CD14-positive monocyte (primary cell): ENCODE measurements around the gene CCDC93. TPM values are rescaled to one million over a fixed set of nuclear protein-coding genes. Genes with fewer than 3 reads are reported as not detected.

Experiments
- DNase-seq, 3 donors: peaks; one replicate each; pipeline ENCODE4 v3.0.0-alpha.2; 2011 to 2022
- H2AFZ ChIP-seq: 2 replicates; pipeline ENCODE4 v1.6.0; 2012; ENCODE audit warnings: mild to moderate bottlenecking, low read depth, low read length, inconsistent platforms; ENCODE audit not compliant: insufficient read depth, poor library complexity, severe bottlenecking
- H3K27ac ChIP-seq, 2 donors: 1 replicate in 1 of 2; 2 replicates in 1 of 2; pipeline ENCODE4 v1.5.1; 2012 to 2013; ENCODE audit warnings: low read length in 2 of 2, control low read depth in 1 of 2, inconsistent platforms in 1 of 2, low read depth in 1 of 2, mild to moderate bottlenecking in 1 of 2
- H3K27me3 ChIP-seq, 2 donors: one replicate each; pipeline versions ENCODE4 v1.6.0 to v1.6.1; 2011 to 2013; ENCODE audit warnings: low read length in 2 of 2; ENCODE audit not compliant: control insufficient read depth in 2 of 2, insufficient read depth in 2 of 2
- H3K36me3 ChIP-seq, 2 donors: replicated peaks in 1 of 2; 1 replicate in 1 of 2; 2 replicates in 1 of 2; pipeline versions ENCODE4 v1.5.1 to v1.6.1; 2012 to 2013; ENCODE audit warnings: low read length in 2 of 2, control low read depth in 1 of 2, inconsistent platforms in 1 of 2, mild to moderate bottlenecking in 1 of 2; ENCODE audit not compliant: insufficient read depth in 2 of 2, control insufficient read depth in 1 of 2
- H3K4me1 ChIP-seq, 2 donors: 1 replicate in 1 of 2; 2 replicates in 1 of 2; pipeline versions ENCODE4 v1.5.1 to v1.6.1; 2012 to 2013; ENCODE audit warnings: low read length in 2 of 2, control low read depth in 1 of 2, inconsistent platforms in 1 of 2, mild to moderate bottlenecking in 1 of 2, moderate library complexity in 1 of 2; ENCODE audit not compliant: insufficient read depth in 2 of 2, control insufficient read depth in 1 of 2
- H3K4me2 ChIP-seq: replicated peaks from 2 replicates; pipeline ENCODE3; 2012; ENCODE audit warnings: low read length, moderate library complexity, mild to moderate bottlenecking; ENCODE audit not compliant: poor library complexity, severe bottlenecking; ENCODE audit errors: extremely low read depth
- H3K4me3 ChIP-seq, 3 experiments: fragments of 200-600 bp in 1 of 3; sonication (generic) in 1 of 3; replicated peaks in 1 of 3; 1 replicate in 2 of 3; 2 replicates in 1 of 3; pipeline ENCODE4 v1.5.1; 2011 to 2013; ENCODE audit warnings: low read length in 3 of 3, mild to moderate bottlenecking in 3 of 3, control low read depth in 2 of 3, low read depth in 2 of 3, inconsistent platforms in 1 of 3, moderate library complexity in 1 of 3
- H3K79me2 ChIP-seq: 2 replicates; pipeline ENCODE4 v1.6.0; 2012; ENCODE audit warnings: mild to moderate bottlenecking, control low read depth, inconsistent platforms, low read length, moderate library complexity; ENCODE audit not compliant: insufficient read depth
- H3K9ac ChIP-seq: 2 replicates; pipeline ENCODE4 v1.6.0; 2017; ENCODE audit warnings: low read length, mild to moderate bottlenecking; ENCODE audit not compliant: insufficient read depth, poor library complexity, severe bottlenecking
- H3K9me3 ChIP-seq, 2 donors: replicated peaks in 1 of 2; 1 replicate in 1 of 2; 2 replicates in 1 of 2; pipeline versions ENCODE4 v1.5.1 to v1.6.1; 2012 to 2013; ENCODE audit warnings: low read length in 2 of 2, control low read depth in 1 of 2; ENCODE audit not compliant: control insufficient read depth in 1 of 2, insufficient read depth in 1 of 2
- H4K20me1 ChIP-seq: 2 replicates; pipeline ENCODE4 v1.6.0; 2012; ENCODE audit warnings: mild to moderate bottlenecking, low read length, control low read depth, moderate library complexity; ENCODE audit not compliant: insufficient read depth
- H3K27ac Mint-ChIP-seq, 7 donors: one replicate each; pipeline ENCODE4 v1.8.0; 2020; ENCODE audit warnings: mild to moderate bottlenecking in 7 of 7, mixed read lengths in 7 of 7, moderate library complexity in 6 of 7, inconsistent platforms in 2 of 7
- H3K27me3 Mint-ChIP-seq, 3 donors: one replicate each; pipeline ENCODE4 v1.8.0; 2021 to 2022; ENCODE audit warnings: low read depth in 3 of 3, mild to moderate bottlenecking in 3 of 3, mixed read lengths in 3 of 3, moderate library complexity in 3 of 3, inconsistent platforms in 1 of 3
- H3K36me3 Mint-ChIP-seq, 2 donors: one replicate each; pipeline ENCODE4 v1.8.0; 2020; ENCODE audit warnings: mixed read lengths in 2 of 2, inconsistent platforms in 1 of 2, mild to moderate bottlenecking in 1 of 2
- H3K4me1 Mint-ChIP-seq: one replicate; pipeline ENCODE4 v1.8.0; 2020; ENCODE audit warnings: mild to moderate bottlenecking, mixed read lengths
- H3K4me3 Mint-ChIP-seq, 2 donors: one replicate each; pipeline ENCODE4 v1.8.0; 2020; ENCODE audit warnings: mild to moderate bottlenecking in 2 of 2, mixed read lengths in 2 of 2, moderate library complexity in 1 of 2
- H3K9me3 Mint-ChIP-seq, 7 donors: one replicate each; pipeline ENCODE4 v1.8.0; 2020 to 2022; ENCODE audit warnings: mixed read lengths in 7 of 7, mild to moderate bottlenecking in 6 of 7, moderate library complexity in 6 of 7, inconsistent platforms in 2 of 7
- intact Hi-C, 2 donors: fragments of 100-400 bp; cut with micrococcal nuclease; formaldehyde crosslinking; loops; one replicate each; pipeline versions ENCODE4 v1.15.0 to v1.15.1; 2023
- polyA plus RNA-seq, 3 donors: library from polyadenylated mRNA; depleted of rRNA in 1 of 3; unstranded in 2 of 3; stranded (reverse) in 1 of 3; fragments of 300-500 nt in 2 of 3; fragments of >200 nt in 1 of 3; fragmentation: Illumina TruSeq in 2 of 3; gene quantifications; 1 replicate in 2 of 3; 2 replicates in 1 of 3; pipeline ENCODE4 v1.2.3, GENCODE V29; 2012 to 2021
- TF ChIP-seq, protein P1 (sequence below): fragments of 200-600 bp; IDR thresholded peaks from one replicate; pipeline ENCODE4 v1.8.0; 2022; ENCODE audit warnings: antibody characterized with exemption, mild to moderate bottlenecking

CCDC93 gene
- polyA plus RNA-seq, 3 donors = 2.5 to 20.7 (median 5.8) TPM

DNA sequence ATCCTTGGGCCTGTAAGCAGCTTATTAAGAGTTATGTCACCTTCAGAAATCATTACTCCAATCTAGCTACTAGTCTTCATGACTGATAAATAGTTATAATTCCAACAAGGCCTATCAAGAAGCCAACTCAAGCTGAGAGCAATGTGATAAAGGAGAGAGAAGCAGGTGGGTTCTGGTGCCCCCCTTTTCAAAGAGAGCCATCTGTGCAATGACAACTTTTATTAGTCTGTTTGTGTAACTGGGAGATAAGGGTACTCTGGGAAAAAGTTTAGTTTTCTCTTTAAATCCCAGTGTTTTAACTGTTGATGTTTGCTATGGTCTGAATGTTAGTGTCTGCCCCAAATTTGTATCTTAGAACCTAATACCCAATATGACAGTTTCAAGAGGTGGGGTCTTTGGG, 60.6 kb downstream of the CCDC93 start:
- intact Hi-C loops = no loop called here
- no peak overlapping the region for H3K4me3 Mint-ChIP-seq
- no peaks in the 10 kb centered on the region for H3K9me3 Mint-ChIP-seq

DNA sequence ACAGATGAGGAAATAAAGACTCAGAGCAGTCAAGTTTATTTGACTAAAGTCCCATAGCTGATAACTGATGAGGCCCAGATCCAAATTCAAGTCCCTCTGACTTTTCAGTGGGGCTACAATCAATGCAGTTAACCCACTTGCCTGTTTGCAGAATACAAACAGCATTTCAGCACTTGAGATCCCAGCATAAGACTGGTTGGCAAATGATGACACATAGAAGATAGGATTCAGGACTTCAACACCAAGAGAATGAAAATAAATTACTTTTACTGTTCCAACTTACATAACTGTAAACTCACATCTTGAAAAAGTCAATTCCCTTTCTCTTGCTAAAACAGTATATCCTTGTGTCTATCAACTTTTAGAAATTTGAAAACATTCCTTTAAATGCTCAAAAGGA, 61.2 kb downstream of the CCDC93 start:
- DNase-seq = no peak
- no peak overlapping the region for H2AFZ ChIP-seq
- H3K9ac ChIP-seq = no peak overlapping the region
- intact Hi-C loops = no loop called here
- TF ChIP-seq, protein P1, sequence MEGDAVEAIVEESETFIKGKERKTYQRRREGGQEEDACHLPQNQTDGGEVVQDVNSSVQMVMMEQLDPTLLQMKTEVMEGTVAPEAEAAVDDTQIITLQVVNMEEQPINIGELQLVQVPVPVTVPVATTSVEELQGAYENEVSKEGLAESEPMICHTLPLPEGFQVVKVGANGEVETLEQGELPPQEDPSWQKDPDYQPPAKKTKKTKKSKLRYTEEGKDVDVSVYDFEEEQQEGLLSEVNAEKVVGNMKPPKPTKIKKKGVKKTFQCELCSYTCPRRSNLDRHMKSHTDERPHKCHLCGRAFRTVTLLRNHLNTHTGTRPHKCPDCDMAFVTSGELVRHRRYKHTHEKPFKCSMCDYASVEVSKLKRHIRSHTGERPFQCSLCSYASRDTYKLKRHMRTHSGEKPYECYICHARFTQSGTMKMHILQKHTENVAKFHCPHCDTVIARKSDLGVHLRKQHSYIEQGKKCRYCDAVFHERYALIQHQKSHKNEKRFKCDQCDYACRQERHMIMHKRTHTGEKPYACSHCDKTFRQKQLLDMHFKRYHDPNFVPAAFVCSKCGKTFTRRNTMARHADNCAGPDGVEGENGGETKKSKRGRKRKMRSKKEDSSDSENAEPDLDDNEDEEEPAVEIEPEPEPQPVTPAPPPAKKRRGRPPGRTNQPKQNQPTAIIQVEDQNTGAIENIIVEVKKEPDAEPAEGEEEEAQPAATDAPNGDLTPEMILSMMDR = no peak
- Mint-ChIP-seq H3K36me3 (peaks cover 93 to 94% of the 10 kb centered on the region in 2 donors), H3K4me3 (no peak overlapping the region), H3K9me3 (no peaks in the 10 kb centered on the region), H3K27me3 (peaks cover 0 to 2% (median 0%) of the 10 kb centered on the region in 3 donors), H3K27ac (no peak overlapping the region), H3K4me1 (no peaks in the 10 kb centered on the region)
- H3K36me3 ChIP-seq = peaks cover 98 to 100% of the 10 kb centered on the region in 2 donors
- no peaks in the 10 kb centered on the region for H3K4me1 ChIP-seq
- H3K79me2 ChIP-seq = no peaks in the 10 kb centered on the region
- no peak overlapping the region for H3K4me3 ChIP-seq
- H3K4me2 ChIP-seq = no peak overlapping the region
- no peaks in the 10 kb centered on the region for H3K27me3 ChIP-seq
- peaks cover 6% of the 10 kb centered on the region for H4K20me1 ChIP-seq
- no peak overlapping the region for H3K27ac ChIP-seq
- H3K9me3 ChIP-seq = no peaks in the 10 kb centered on the region

More for the DNA sequence above, 60.6 kb downstream of the CCDC93 start:
- Histone ChIP-seq H3K27ac (no peak overlapping the region), H3K4me3 (no peak overlapping the region), H3K9ac (no peak overlapping the region), H4K20me1 (peaks cover 6% of the 10 kb centered on the region), H3K4me2 (no peak overlapping the region), H3K4me1 (peaks cover under 1 to 2% of the 10 kb centered on the region in 2 donors), H3K79me2 (no peaks in the 10 kb centered on the region), H2AFZ (no peak overlapping the region), H3K36me3 (peaks cover 98 to 100% of the 10 kb centered on the region in 2 donors), H3K27me3 (no peaks in the 10 kb centered on the region), H3K9me3 (no peaks in the 10 kb centered on the region)
- TF ChIP-seq, protein P1 = no peak
- peaks cover 0 to 2% (median 0%) of the 10 kb centered on the region in 3 donors for H3K27me3 Mint-ChIP-seq
- peaks cover 93 to 94% of the 10 kb centered on the region in 2 donors for H3K36me3 Mint-ChIP-seq
- H3K27ac Mint-ChIP-seq = peak overlapping the region in 2 of 7 donors; percentile 6 to 33
- peaks cover 3% of the 10 kb centered on the region for H3K4me1 Mint-ChIP-seq
- no peak for DNase-seq
